H4 (cell line): Measurements from ENCODE around the gene MACROD2. TPM values are rescaled to one million over a fixed set of nuclear protein-coding genes. Genes with fewer than 3 reads are reported as not detected.

Experiments used
- DNase-seq: peaks from one replicate; pipeline ENCODE4 v3.0.0-alpha.2; 2015; ENCODE audit warnings: low spot score
- total RNA-seq: library from RNA; depleted of rRNA; stranded (reverse); fragments of >200 nt; shearing (Covaris generic); gene quantifications from 2 replicates; pipeline ENCODE4 v1.2.3, GENCODE V29; 2014

Gene MACROD2
- total RNA-seq, 1 experiment from 2014 or later, result 1.2 TPM

DNA sequence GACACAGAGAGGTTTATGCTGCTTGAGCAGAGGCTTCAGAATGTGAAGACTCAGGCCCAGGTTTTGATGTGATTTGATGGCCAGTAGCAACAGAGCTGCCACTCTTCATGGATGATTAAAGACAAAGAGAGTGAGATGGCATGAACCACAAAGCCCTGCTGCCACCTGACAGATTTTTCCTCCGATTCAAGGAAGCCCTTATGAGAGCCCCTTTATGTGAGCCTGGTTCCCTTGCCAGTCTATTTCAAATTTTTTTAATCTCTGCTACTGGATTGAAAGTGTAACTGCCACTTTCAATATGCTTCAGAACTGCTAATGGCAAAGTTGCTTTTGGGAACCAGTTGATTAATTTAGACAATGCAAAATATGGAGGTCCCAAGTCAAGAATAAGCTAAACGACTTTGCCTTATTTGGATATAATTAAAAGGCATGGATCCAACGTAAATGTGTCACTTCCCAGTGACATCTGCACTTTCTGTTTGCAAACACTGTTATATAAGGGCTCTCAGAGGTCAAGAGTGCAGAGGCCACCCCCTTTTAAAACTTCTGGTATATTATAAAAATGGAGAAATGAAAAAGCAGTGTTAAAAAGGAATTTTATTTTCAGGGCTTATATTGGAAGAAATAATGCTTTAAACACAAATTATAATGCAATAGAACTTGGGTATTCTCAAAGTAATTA is 581.0 kb downstream of the MACROD2 start:
- DNase-seq, result no peak

DNA sequence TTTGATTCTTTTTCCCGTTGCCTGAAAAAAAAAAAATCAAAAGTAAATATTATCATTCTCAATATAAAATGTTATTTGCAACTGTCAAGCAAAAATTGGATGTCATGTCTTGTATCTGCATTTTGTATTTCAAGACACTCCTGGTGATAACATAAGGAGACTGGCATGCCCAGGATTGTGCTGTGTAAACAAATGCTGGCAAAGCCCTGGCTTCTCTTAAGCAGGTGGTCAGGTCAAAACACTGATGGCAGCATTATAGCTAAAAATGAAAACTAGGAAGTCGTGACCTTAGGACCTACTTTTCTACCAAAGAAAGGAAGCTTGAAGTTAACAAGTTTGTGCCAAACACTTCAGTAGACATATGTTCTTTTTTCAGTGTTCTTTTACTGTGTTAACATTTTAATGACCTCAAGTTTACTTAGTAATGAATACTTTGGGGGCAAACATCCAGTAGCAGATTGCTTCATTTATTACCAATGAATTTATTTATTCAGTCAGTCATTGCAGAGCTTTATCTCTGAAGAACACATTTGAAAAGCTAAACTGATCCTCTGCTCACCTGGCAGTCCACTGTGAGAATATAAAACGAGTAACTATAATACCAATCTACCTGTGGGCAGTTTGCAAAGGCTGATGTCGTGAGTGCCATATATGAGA is 585.2 kb downstream of the MACROD2 start:
- no peak for DNase-seq

DNA sequence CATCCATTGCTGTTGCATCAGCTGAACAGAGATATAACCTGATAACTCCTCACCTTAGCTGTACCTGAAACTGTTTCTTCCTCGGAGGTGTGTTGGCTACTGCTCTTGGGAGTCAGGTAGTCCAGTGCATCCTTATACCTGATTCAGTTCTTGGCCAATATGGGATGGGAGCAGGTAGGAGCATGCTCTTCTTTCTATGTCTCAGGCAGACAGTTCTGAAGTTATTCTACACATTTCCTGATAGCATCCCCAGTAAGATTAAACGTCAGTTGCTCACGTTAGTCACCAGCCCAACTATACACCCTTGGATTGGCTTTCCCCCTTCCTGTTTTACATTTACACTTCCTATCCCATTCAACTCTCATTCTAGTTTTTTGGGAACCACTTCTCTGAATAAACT is 586.4 kb downstream of the MACROD2 start:
- no peak for DNase-seq

DNA sequence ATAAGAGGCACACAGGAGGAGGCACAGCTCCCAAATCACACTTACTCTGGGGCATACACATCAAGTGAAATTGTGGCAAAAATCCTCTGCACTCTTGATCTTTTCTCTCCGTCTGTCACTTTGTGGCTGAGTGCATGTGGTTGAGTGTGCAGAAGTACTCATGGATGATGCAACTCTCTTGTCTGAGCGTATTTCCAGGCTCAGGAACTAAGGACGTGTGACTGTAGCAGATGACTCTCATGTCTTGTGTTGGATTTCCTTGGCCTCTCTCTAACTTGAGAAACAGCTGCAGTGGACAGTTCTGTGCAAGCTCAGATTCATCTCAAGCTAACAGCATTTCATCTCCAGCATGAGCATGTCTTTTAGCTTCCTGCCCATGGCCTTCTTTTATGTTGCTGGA is 587.5 kb downstream of the MACROD2 start:
- DNase-seq, result no peak

DNA sequence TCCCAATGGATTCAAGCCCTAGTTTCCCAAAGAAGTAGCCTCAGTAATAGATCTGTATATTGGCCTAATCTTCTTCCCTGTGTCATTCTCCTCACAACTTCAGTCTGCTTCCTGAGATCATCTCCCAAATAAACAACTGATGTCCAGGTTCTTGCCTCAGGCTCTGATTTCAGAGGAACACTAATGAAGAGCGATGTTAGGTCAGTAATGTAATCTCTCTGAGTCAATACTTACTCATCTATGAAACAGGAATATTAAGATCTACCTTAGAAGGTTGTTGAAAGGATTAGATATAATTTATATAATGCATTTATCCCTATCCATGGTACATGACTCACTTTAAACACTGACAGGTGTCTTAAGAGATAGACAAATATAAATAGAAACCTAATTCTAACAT is 588.1 kb downstream of the MACROD2 start:
- no peak for DNase-seq

DNA sequence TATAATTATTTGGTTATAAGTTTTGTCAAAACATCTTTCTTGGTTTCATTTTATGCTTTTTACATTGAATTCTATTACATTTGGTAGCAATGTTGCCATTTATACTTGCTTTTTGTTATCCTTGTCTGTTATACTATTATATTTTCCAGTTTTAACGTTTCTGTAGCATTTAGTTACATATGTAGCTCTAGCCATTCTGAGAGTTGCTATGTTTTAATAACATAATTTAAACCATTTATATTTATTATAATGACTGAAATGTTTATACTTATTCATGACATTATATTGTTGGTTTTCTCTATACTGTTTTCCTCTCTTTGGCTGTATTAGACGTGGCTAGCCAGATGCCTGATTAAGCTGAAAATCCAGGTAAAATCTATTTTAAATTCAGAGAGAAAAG is 594.1 kb downstream of the MACROD2 start:
- no peak for DNase-seq

DNA sequence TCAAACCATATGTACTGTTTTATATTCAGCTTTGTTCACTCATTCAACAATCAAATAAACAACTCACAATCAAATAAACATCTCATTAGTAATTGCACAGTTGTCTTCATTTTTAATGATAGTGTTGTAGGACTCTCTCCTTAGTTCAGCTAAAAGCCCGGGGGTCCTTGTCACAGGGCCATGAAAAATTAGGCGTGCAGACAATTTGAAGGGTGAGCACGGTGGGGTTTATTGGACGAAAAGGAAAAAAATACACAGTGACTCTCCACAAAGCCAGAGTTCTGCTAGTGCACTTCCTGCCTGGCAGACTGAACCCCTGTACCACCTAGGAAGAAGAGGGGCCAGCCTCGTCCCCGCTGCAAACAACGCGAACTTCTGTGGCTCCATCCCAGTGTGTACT is 599.7 kb downstream of the MACROD2 start:
- no peak for DNase-seq

DNA sequence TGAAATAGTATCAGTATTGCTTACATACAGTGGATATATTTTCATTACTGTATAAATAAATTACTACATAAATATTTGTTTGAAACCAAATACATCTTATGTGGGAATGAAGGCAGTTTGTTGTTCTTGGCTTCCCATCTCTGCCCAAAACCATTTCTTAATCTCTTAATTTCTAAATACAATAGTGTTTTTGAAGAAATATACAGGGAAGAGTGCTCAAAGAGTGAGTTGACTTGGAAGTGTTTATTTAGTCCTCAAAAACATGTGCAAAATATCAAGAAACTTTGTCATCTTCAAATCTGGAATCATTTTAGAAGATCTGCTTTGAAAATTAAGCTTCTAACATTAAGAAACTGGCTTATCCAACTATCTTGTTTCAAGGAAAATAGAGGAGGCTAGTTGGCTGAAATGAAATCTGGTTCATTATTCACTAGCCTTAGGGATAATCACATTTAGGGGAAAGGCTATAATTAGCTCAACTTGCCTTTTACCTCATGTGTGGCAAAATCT is 601.9 kb downstream of the MACROD2 start:
- no peak for DNase-seq

DNA sequence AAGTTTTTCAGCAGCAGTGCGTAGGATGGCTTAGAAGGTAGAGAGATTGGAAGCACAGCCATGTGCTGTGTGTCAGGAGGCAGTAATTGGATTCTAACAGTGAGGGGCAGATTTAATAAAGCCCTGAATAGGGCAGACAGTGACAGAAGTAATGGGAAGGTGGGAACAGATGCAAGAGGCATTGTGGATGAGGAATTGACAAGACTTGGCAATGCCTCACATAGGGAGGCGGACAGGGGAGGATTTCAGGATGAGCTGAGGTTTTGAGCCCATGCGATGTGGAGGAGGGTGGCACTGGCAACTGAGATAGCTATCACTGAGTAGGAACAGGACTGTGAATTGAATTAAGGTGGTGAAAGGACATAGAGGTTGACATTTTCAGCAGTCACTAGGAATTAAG is 604.3 kb downstream of the MACROD2 start:
- DNase-seq, result no peak

DNA sequence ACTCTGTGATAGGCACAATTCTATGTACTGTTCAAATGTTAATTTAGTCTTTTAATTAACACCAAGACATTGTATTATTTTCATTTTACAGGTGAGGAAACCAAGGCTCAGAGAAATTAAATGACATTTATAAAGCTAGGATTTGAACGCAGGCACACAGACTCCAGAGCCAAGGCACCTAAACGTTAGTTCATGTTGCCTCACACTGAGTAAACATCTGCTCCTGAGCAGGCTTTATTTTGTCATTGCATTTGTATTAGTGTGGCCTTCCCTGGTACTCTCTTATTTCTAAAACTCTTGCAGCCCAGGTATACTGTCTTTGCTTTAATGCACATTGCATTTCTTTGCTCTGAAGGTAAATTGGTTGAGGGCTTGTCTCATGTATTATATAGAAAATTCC is 605.2 kb downstream of the MACROD2 start:
- no peak for DNase-seq

DNA sequence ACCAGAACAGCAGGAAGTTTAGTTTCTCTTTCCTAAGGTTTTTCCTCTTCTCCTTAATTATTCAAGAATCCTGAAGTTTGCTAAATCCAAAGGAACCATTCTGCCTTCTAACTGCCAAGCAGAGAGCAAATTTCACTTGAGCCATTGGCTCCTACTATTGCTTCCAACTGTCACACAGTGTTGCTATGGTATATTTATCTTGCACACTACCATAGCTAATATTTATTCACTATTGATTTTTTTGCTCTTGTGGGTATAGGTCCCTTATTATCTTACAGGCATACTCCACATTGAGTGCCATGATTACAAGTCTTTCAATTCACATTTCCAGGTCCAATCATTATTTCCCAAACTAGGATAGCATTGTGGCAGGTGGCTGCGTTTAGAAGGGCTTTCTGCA is 608.8 kb downstream of the MACROD2 start:
- DNase-seq, result no peak

DNA sequence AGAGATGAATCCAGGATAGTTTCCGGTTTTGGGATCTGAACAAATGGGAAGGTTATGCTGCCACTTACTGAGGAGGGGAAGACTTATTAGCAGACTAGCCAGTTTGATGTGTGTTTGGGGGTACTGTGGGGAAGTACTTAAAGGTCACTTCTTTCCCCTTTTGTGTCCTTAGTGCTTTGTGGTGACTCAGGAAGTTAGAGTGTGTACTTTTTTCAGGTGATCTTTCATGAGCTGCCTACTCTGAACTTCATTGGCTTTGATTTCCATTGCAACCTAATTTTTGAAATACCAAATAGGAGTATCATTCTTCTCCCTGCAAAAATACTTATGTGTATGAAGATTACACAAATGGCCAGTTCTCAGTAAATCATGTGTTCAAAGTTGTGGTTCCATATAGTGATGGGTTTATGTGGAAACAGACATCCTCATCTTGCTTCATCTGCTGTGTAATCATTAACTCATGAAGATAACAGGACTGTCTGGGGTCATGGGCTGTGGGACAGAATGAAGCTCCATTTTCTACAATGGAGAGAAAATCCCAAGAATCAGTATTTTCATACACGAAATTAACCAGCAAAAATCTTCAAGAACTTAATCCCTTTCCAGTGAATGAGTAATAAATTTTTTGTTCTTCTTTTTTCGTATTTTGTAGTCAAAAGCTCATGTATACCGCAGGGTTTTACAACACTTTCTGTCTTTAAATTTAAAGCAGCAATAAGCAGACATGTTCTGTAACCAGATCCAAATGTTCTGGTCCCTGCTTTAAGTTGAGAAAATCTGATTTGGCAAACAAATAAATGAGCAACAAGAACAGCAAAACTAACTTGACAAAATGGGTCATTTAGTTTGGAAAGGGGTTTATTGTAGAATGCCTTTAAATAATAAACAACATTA is 614.3 kb downstream of the MACROD2 start:
- no peak for DNase-seq

DNA sequence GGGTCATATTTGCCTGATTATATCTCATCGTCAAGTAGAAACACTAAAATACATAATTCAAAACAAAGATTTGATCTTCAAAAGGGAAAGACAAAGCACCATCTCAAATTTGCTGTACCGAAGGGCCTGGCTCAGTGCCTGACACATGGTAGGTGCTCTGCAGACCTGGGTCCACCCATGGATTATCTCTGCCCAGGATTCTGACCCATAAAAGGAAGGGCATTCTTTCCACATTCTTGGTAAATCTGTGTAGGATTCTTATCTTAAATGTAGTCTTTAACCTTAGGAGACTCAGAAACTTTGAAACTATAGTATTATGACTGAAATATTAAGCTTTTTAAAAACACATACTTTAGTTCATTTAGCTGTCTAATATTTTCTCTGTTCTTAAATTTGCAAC is 616.2 kb downstream of the MACROD2 start:
- no peak for DNase-seq

DNA sequence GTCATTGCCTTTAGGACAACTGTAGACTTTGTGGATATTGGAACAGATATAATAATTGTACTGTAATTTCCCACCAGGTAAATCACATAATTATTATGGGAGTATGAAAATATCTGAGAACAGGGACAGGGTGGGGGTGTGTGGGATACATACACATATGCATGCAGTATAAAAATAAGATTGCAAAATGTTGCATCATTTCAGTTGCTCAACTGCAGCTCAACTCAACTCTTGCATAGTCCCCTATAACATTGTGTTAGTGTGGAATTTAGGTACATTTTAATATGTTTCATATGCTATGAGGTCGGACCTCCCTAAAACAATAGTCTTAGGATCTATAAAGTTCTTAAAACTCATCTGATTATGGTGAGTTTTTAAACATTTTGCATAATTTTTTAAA is 617.1 kb downstream of the MACROD2 start:
- DNase-seq, result no peak

DNA sequence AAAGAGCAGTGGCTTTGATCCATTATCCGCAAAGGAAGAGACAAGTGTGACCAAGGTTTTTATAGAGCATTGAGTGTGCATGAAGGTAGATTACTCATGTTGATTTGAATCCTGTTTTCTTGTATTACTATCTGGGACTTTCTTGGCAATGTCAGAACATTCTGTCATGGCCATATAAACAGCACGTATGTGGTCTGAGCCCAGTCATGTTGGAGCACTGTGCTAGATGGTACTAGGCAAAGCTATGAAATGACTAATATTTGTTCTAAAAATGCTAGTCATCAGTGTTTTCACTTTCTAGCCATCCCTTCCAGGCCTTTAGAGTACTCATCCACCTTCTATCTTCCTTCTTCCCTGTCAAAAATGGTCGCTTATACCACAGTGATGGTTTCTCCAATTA is 620.7 kb downstream of the MACROD2 start:
- DNase-seq, result no peak

DNA sequence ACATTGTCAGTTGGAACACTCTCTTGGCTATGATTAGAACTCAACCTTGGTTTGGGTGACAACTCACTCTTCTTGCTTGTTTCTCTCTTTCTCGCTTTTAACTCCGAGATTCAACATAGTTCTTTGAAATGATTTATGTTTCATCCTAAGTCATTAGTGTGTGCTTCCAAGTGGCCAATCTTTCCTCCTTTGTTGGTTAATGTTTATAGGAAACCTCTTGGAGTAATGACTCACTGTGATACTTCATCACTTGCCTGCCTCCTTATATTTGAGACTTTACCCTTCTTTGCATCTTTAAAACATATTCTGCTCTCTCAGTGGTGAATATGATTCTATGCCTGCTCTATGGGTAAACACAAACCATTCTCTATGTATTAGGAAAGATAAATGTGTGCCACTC is 621.8 kb downstream of the MACROD2 start:
- no peak for DNase-seq

DNA sequence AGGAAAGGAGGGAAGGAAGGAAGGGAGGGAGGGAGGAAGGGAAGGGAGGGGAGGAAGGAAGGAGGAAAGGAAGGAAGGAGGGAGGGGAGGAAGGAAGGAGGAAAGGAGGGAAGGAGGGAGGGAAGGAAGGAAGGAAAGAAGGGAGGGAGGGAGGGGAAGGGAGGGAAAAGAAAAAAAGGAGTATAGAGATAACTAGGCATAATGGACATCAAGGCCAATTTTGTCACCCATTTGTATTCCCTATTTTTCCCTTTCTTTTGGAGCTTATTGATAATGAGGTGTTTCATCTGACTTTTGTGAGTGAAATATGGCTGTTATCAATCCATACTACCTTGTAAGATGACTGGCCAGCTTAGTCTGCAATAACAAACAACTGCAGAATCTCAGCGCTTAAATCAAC is 624.1 kb downstream of the MACROD2 start:
- no peak for DNase-seq

DNA sequence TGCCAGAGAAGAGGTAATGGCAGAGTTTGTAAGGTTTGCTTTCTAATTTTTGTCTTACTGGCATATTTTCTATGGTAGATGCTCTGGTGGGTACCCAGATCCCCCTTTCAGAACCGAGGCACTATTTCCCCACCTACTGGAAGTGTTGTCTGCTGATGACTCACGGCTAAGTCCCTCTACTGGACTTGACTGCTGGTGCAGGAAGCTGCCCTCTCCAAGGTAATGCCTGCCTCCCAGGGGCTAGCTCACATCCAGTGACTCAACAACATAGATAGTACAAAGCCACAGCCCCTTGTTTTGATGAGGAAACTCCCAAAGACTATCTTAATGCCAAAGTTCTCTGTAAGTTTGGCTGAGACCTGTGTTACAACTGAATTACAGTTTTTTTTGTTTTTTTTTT is 627.5 kb downstream of the MACROD2 start:
- DNase-seq, result peak; percentile 75

DNA sequence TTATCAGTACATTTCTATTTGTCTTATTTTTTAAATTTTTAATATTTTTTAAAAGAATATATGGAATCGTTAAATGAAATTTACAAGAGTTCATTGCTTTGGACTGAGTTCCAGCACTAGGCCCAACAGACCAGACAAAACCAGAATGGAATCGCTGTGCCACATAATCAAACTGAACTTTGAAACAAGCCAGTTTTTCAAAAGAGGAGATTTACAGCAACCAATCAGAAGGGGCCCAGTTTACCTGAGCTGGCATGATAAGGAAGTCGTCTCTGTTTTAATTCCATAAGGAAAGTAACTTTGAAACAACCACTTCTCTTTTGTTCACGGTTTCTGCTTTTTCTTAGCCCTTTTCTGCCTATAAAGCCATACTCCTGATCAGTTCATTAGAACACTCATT is 635.7 kb downstream of the MACROD2 start:
- no peak for DNase-seq

DNA sequence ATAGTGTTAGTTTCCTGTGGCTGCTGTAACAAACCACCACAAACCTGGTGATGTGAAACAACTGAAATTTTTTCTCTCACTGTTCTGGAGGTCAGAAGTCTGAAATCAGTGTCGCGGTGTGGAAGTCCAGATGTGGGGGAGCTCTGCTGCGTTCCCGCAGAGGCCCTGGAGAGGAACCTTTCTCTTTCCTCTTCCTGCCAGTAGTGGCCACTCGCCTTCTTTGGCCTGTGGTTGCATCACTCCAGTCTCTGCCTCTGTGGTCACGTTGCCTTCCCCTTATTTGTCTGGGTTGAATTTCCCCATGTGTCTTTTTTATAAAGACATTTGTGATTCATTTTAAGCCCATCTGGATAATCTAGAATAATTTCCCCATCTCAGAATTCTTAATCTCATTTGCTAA is 637.6 kb downstream of the MACROD2 start:
- peak; percentile 61 for DNase-seq

DNA sequence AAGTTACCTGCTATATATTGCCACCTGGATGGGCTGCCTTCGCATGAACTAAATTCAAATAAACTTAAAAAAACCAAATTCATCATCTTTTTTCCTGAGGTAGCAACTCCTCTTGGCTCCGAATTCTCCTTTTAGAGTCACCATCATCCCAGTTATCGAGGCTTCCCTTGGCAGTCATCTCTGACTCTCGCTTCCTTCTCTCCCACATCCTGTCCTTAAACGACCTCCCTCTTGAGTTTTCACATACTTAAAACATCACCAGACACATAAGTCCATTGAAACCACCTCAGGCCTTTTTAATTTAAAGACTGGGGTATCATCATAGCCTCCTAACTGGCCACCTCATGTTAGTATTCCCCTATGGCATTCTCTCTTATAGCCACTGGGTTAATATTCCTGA is 638.2 kb downstream of the MACROD2 start:
- DNase-seq, result no peak

DNA sequence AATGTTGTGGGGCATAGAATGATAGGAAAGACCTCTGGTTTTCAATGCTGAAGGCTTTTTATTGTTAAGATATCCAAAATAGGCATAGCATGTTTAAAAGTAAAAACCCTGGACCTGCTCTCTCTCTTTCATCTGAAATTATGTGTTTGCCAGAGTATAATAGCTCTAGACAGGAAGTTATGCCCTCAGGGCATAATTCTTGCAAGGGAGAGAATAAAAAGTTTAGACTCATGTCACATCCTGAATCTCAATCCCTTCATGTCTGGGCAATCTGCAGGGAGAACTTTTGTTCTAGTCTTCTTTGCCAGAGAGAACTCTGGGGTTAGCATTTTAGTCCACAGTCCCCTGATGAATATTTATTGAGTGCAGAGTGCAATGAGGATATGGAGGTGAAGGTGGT is 639.3 kb downstream of the MACROD2 start:
- peak; percentile 7 for DNase-seq

DNA sequence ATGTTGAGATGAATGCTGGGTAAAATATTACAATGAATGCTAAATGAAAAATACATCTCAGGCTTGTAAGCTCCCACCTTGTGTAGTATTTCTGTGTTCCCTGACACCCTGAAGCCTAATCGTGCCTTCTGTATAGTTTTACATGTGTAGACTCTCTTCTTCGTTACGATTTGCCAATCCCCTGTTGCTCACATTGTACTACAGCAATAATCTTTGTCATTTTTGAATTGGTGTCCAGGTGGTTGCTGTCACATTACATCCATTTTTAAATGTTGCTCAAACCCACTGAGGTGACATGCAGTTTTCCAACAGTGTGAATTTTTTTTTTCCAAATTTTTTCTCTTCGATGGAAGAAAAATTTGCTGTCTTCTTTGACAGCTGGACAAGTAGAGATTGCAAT is 642.1 kb downstream of the MACROD2 start:
- DNase-seq, result no peak
